Common myeloid progenitor, CD34-positive (primary cell): ENCODE measurements around the gene PRSS22.

ENCODE experiments used
- CTCF ChIA-PET: fragments of 350-600 bp; sonication (Branson Sonifier 250); formaldehyde crosslinking; loops from one replicate; lab custom pipeline; 2021; ENCODE audit warnings: antibody characterized with exemption; lab: Charles Lee
- POLR2A ChIA-PET: fragments of 350-600 bp; sonication (Branson Sonifier 250); formaldehyde crosslinking; loops from one replicate; lab custom pipeline; 2021; ENCODE audit warnings: antibody characterized with exemption; lab: Charles Lee
- DNase-seq, 3 donors: peaks; one replicate each; pipeline versions ENCODE4 v3.0.0 to v3.0.0-alpha.2; 2013
- H3K27ac ChIP-seq, 2 experiments: 1 replicate in 1 of 2; 2 replicates in 1 of 2; pipeline ENCODE4 v1.7.0; 2013; ENCODE audit warnings: inconsistent platforms in 2 of 2, low read length in 2 of 2, mild to moderate bottlenecking in 2 of 2, low read depth in 1 of 2, moderate library complexity in 1 of 2; ENCODE audit not compliant: severe bottlenecking in 2 of 2, insufficient read depth in 1 of 2, poor library complexity in 1 of 2
- H3K27me3 ChIP-seq, 5 experiments: replicated peaks in 2 of 5; 1 replicate in 3 of 5; 2 replicates in 2 of 5; pipeline versions ENCODE4 v1.6.1 to v1.7.0; 2013; ENCODE audit warnings: low read length in 4 of 5, mild to moderate bottlenecking in 2 of 5, moderate library complexity in 2 of 5, inconsistent platforms in 1 of 5; ENCODE audit not compliant: insufficient read depth in 5 of 5, control insufficient read depth in 4 of 5
- H3K36me3 ChIP-seq, 4 experiments: 1 replicate in 2 of 4; 2 replicates in 2 of 4; pipeline versions ENCODE4 v1.6.1 to v1.7.0; 2013; ENCODE audit warnings: low read length in 3 of 4, control low read depth in 1 of 4, mild to moderate bottlenecking in 1 of 4; ENCODE audit not compliant: control insufficient read depth in 4 of 4, insufficient read depth in 4 of 4
- H3K4me1 ChIP-seq, 4 experiments: 1 replicate in 3 of 4; 2 replicates in 1 of 4; pipeline versions ENCODE4 v1.6.1 to v1.7.1; 2013; ENCODE audit warnings: low read length in 3 of 4, mild to moderate bottlenecking in 3 of 4, control low read depth in 1 of 4, inconsistent platforms in 1 of 4, moderate library complexity in 1 of 4; ENCODE audit not compliant: control insufficient read depth in 4 of 4, insufficient read depth in 4 of 4; ENCODE audit errors: control extremely low read depth in 1 of 4
- H3K4me3 ChIP-seq, 7 experiments: 1 replicate in 4 of 7; 2 replicates in 3 of 7; pipeline versions ENCODE4 v1.5.1 to v1.7.0; 2013; ENCODE audit warnings: mild to moderate bottlenecking in 7 of 7, low read length in 6 of 7, moderate library complexity in 6 of 7, inconsistent platforms in 2 of 7, low read depth in 2 of 7, control low read depth in 1 of 7; ENCODE audit not compliant: insufficient read depth in 4 of 7, control insufficient read depth in 1 of 7; ENCODE audit errors: extremely low read depth in 1 of 7
- H3K9me3 ChIP-seq, 5 experiments: 1 replicate in 4 of 5; 2 replicates in 1 of 5; pipeline versions ENCODE4 v1.6.1 to v1.7.1; 2013; ENCODE audit warnings: low read length in 4 of 5, mild to moderate bottlenecking in 2 of 5, inconsistent platforms in 1 of 5, low read depth in 1 of 5, moderate library complexity in 1 of 5; ENCODE audit not compliant: control insufficient read depth in 4 of 5, insufficient read depth in 2 of 5; ENCODE audit errors: control extremely low read depth in 1 of 5
- WGBS: methylation state at CpG from one replicate; pipeline ENCODE4 v1.1.5; 2013; ENCODE audit not compliant: insufficient coverage; 5-methylcytosine and 5-hydroxymethylcytosine counted together

The PRSS22 gene

GRCh38 chr16:2835638-2836493 is 22.1 kb downstream of the PRSS22 start:
- CTCF ChIA-PET: interaction anchor here (0.7 to 1.0 kb wide), 4 partner anchors 13 to 84 kb away, joined by 3 read pairs; no protein-coding TSS in a partner anchor
- H3K4me1 ChIP-seq: peaks cover 0 to 13% (median 8%) of the 10 kb centered on the region in 4 experiments
- H3K36me3 ChIP-seq: no peaks in the 10 kb centered on the region
- whole genome bisulfite sequencing: 71% methylated on average over 17 of the region's 22 CpGs
- no peak for DNase-seq
- no peak overlapping the region for H3K4me3 ChIP-seq
- POLR2A ChIA-PET: no interaction called here
- no peak overlapping the region for H3K27ac ChIP-seq
- H3K9me3 ChIP-seq: no peaks in the 10 kb centered on the region
- no peaks in the 10 kb centered on the region for H3K27me3 ChIP-seq

- WGBS: 100% methylated on average over 2 of the region's 3 CpGs
- DNase-seq: no peak
- H3K4me3 ChIP-seq: no peak overlapping the region
- no peaks in the 10 kb centered on the region for H3K36me3 ChIP-seq
- H3K27me3 ChIP-seq: no peaks in the 10 kb centered on the region
- H3K4me1 ChIP-seq: peaks cover 0 to 17% (median 14%) of the 10 kb centered on the region in 4 experiments
- ChIA-PET CTCF (no interaction called here), POLR2A (no interaction called here)
- H3K27ac ChIP-seq: no peak overlapping the region
- no peaks in the 10 kb centered on the region for H3K9me3 ChIP-seq
Measured at GRCh38 chr16:2834968-2835367, 23.0 kb downstream of the PRSS22 start.

- DNase-seq: no peak
- no peak overlapping the region for H3K4me3 ChIP-seq
- POLR2A ChIA-PET: no interaction called here
- peaks cover 0 to 25% (median 21%) of the 10 kb centered on the region in 4 experiments for H3K4me1 ChIP-seq
- H3K36me3 ChIP-seq: no peaks in the 10 kb centered on the region
- no peaks in the 10 kb centered on the region for H3K9me3 ChIP-seq
- no peak overlapping the region for H3K27ac ChIP-seq
- WGBS: 100% methylated on average over 2 of the region's 7 CpGs
- CTCF ChIA-PET: no interaction called here
- no peaks in the 10 kb centered on the region for H3K27me3 ChIP-seq
Measured at GRCh38 chr16:2833776-2834175, 24.2 kb downstream of the PRSS22 start.

- ChIA-PET CTCF (interaction anchor here (0.8 to 1.2 kb wide), 3 partner anchors 8 to 37 kb away, joined by 3 to 4 read pairs (median 4); no protein-coding TSS in a partner anchor), POLR2A (no interaction called here)
- no peaks in the 10 kb centered on the region for H3K36me3 ChIP-seq
- H3K4me3 ChIP-seq: no peak overlapping the region
- H3K9me3 ChIP-seq: no peaks in the 10 kb centered on the region
- H3K4me1 ChIP-seq: peaks cover 0 to 23% (median 18%) of the 10 kb centered on the region in 4 experiments
- H3K27me3 ChIP-seq: no peaks in the 10 kb centered on the region
- no peak overlapping the region for H3K27ac ChIP-seq
- DNase-seq: no peak
- WGBS: 99% methylated on average over 10 of the region's 15 CpGs
Measured at GRCh38 chr16:2831203-2831602, 26.8 kb downstream of the PRSS22 start.

GRCh38 chr16:2830355-2830695 is 27.6 kb downstream of the PRSS22 start:
- no peak for DNase-seq
- POLR2A ChIA-PET: no interaction called here
- CTCF ChIA-PET: interaction anchor here (1.0 to 2.8 kb wide), 3 partner anchors 8 to 77 kb away, joined by 3 to 10 read pairs (median 3); no protein-coding TSS in a partner anchor
- WGBS: 75% methylated on average over 4 of the region's 5 CpGs
- no peak overlapping the region for H3K27ac ChIP-seq
- H3K4me1 ChIP-seq: peaks cover 0 to 20% (median 16%) of the 10 kb centered on the region in 4 experiments
- H3K27me3 ChIP-seq: no peaks in the 10 kb centered on the region
- H3K9me3 ChIP-seq: no peaks in the 10 kb centered on the region
- no peaks in the 10 kb centered on the region for H3K36me3 ChIP-seq
- H3K4me3 ChIP-seq: peak overlapping the region in 4 of 7 experiments; percentile 28 to 61 (median 40)

GRCh38 chr16:2829501-2830354 is 28.2 kb downstream of the PRSS22 start, which contains the start of gene ZG16B:
Gene ZG16B (plus strand): TSS chr16:2830303. CDS start chr16:2830442, 139 bp downstream.
- H3K4me3 ChIP-seq: peak within 1 kb of the TSS in 4 of 7 experiments; percentile 28 to 61 (median 40)
- no peaks in the 10 kb centered on the region for H3K27me3 ChIP-seq
- no peaks in the 10 kb centered on the region for H3K9me3 ChIP-seq
- H3K27ac ChIP-seq: no peak within 1 kb of the TSS
- no peaks in the 10 kb centered on the region for H3K36me3 ChIP-seq
- DNase-seq: peak; percentile 10 to 55 (median 47)
- POLR2A ChIA-PET: no interaction called here
- peaks cover 0 to 20% (median 16%) of the 10 kb centered on the region in 4 experiments for H3K4me1 ChIP-seq
- 45% methylated on average over 28 of the region's 32 CpGs for WGBS
- CTCF ChIA-PET: interaction anchor here (1.0 to 2.8 kb wide), 3 partner anchors 9 to 78 kb away, joined by 3 to 10 read pairs (median 3); no protein-coding TSS in a partner anchor
